ENCODE results near the gene HACD2.

DNA sequence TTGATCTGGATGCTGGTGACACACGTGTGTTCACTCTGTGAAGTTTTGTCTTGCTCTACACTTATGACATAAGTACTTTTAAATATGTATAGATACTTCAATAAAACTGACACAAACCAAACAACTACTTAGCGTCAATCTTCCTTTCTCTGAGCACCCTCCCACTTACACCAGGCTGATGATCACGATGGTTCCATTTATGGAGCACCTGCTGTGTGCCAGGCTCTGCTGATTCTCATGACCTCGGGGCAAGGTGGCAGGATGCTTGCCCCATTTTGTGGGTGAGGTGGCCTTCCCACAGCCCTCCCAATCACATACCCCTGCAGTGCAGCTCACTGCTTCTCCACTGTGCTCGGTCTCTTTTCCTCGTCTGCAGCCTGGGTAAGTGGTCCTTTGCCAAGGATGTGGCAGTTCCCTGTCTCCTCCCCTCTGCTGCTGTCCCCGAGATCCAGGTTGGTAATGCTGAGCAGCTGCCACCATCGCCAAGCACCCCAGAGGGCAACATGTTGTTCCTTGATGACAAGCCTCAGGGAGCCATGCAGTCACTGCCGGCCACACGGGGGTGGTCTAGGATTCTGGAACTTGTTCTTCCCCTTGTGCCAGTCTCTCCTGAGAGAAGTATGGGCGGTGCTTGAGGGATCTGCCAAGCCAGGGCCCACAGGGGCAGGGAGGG lies 115.4 kb downstream of the HACD2 start:
- TF ChIP-seq, protein P1, sequence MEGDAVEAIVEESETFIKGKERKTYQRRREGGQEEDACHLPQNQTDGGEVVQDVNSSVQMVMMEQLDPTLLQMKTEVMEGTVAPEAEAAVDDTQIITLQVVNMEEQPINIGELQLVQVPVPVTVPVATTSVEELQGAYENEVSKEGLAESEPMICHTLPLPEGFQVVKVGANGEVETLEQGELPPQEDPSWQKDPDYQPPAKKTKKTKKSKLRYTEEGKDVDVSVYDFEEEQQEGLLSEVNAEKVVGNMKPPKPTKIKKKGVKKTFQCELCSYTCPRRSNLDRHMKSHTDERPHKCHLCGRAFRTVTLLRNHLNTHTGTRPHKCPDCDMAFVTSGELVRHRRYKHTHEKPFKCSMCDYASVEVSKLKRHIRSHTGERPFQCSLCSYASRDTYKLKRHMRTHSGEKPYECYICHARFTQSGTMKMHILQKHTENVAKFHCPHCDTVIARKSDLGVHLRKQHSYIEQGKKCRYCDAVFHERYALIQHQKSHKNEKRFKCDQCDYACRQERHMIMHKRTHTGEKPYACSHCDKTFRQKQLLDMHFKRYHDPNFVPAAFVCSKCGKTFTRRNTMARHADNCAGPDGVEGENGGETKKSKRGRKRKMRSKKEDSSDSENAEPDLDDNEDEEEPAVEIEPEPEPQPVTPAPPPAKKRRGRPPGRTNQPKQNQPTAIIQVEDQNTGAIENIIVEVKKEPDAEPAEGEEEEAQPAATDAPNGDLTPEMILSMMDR (conservative IDR thresholded peaks at IDR 0.05 in 1 of 2, IDR thresholded peaks at IDR 0.05 in 1 of 2; ENCODE audit: extremely low read depth in 1 of 2, insufficient read depth in 1 of 2, low read depth in 1 of 2, low read length in 2 of 2) = no peak
- no peak for TF ChIP-seq EZH2 (IDR thresholded peaks at IDR 0.05; ENCODE audit: borderline replicate concordance, low read length)
